Stimulated activated CD4-positive, alpha-beta T cell treated with anti-CD3 and anti-CD28 coated beads, Interleukin-1b, Interleukin-23, amount 100 ng/mL, for 4 hours (primary cell): Measurements from ENCODE around the gene CDH11.

Source experiments
- DNase-seq, 2 donors: peaks; one replicate each; pipeline ENCODE4 v3.0.0-alpha.2; 2020; ENCODE audit warnings: low read depth in 2 of 2

Gene CDH11

DNA sequence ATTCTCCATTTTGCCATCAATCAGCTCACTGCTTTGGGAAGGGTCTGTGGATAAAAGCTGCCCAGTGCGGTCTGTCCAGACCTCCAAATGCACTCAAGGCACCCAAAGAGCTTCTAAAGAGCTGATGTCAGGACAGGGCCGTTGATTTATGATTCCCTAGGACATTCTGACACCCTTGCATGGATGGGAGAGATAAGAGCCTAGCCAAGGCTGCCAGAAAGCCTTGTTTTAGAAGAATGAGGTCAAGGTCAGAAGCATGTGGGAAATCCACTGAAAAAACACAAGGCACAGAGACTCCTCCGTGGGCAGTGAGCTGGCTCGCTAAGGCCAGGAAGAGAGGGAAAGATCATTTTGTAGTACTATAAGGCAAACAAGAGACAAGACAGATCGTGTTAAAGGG lies 214.0 kb downstream of the CDH11 start:
- no peak for DNase-seq

DNA sequence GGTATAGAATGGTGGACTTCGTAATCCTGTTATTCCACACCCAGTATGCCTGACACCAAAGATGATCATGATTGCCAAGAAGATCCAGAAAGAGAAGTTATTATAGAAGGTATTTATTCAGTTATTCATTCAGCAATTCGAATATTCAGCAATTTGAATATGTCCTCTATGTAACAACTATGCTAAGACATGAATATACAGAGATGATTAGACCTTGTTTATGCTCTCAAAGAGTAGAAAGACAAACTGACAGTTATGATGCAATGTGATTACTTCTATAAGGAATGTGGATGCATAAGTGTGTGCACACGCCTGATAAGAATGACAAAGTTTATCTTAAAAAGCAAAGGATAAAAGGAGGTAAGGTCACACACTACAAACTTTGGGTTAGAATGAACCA lies 218.1 kb downstream of the CDH11 start:
- no peak for DNase-seq

DNA sequence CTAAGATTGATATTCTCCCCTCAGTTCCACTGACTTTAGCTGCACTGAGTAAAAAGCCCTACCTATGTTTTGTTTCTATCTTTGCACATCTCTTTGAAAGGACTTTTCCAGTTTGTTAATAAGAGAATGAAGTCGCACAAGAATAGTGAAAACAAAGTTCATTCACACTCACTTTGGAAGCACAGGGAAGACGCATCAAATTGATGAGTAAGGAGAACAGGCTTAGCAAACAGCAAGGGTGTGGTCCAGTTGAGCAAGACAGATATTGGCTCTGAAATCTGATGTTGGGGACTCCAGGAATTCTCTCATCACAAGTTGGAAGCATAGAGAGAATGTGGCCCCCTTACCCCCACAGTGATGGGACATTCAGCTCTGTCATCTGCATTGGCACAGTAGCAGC lies 221.3 kb downstream of the CDH11 start:
- no peak for DNase-seq

DNA sequence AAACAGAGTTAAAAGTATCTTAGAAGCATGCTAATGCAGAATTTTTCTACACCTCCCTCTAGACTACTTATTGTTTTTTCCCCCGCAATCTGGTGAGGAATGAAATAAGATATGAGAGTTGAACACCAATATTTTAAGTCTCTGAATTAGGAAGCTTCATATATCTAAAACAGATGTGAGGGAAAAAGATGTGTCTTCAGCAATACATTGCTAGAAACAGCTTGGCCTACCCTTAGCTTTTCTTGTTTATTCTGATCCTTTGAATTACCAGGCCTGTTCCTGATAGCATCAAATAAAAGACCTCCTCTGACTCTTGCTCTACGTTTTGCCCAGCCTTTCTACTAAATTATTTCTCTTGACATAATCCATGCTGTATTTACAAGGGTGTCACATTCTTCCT lies 221.8 kb downstream of the CDH11 start:
- no peak for DNase-seq

DNA sequence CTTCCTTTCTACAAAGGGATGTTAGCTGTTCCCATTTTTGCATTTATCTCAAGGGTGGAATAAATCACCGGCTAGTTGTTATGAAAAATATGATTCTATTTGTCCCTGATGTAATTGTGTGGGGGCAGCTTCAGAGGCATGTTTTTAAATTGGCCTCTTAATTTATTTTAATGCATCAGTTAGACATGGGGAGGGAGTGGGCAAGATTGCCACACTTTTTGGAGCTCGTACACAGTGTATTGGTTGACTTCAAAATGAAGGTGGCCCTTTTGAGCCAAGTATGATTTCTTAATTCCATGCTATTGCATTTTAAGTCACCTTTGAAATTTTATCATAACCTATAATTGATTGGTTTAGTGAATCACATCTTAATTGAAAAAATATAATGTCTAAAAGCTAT lies 223.7 kb downstream of the CDH11 start:
- DNase-seq = no peak
